ENCODE data around the gene SSU72.
A peak's percentile ranks its signal among the peaks of the same experiment; 100 is the strongest.
"Not testable (repeated sequence)": the region's sequence is repeated elsewhere in the genome, so short reads cannot be mapped to it uniquely, and the experiment has no call there.

Gene SSU72

DNA sequence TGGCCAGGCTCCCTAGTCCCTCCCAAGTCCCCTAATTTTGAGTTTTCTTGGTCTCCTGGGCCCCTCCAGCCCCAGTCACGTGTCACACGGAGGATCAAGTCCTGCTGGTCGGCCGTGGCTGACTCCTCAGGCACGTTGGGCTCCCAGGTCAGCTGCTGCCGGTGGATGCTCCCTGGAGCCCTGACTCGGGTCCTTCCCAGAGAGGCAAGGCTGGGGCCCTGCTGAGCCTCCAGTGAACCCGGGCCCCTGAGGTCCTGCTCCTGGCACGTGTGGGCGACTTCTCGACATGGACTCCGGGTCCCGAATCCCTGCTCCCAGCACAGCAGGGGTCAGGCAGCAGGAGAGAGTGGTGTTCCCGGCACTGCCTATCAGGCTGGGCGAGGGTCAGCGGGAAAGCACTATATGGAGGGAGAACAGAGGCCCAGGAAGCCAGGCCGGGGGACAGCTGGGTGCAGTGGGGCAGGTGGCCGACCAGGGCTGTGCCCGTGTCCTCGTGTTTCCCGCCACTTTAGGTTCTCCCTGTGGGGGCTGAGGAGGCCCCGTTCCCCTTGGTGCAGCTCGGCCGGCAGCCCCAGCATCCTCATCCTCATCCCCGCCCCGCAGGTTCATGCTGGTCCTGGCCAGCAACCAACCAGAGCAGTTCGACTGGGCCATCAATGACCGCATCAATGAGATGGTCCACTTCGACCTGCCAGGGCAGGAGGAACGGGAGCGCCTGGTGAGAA lies 47.4 kb downstream of the SSU72 start:
- DNase-seq (ENCODE audit: low read depth) = no peak

DNA sequence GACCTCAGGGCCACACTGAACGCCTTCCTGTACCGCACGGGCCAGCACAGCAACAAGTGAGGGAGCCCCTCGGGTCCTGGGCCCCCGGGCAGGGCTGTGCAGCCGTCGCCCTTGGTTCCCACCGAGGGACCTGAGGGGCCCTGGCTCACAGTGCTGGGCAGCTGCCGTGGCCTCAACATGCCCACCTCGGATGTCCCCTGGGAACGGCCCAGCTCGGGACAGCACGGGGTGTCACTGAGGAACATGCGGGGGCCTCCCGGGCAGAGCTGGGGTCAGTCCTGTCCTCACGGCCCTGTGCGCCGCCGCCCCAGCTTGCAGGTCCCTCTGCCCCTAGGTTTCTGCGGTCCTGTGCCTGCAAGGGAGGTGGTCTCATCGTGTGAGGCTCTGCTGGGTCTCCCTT lies 48.2 kb downstream of the SSU72 start:
- not testable (repeated sequence) for DNase-seq (ENCODE audit: low read depth)

DNA sequence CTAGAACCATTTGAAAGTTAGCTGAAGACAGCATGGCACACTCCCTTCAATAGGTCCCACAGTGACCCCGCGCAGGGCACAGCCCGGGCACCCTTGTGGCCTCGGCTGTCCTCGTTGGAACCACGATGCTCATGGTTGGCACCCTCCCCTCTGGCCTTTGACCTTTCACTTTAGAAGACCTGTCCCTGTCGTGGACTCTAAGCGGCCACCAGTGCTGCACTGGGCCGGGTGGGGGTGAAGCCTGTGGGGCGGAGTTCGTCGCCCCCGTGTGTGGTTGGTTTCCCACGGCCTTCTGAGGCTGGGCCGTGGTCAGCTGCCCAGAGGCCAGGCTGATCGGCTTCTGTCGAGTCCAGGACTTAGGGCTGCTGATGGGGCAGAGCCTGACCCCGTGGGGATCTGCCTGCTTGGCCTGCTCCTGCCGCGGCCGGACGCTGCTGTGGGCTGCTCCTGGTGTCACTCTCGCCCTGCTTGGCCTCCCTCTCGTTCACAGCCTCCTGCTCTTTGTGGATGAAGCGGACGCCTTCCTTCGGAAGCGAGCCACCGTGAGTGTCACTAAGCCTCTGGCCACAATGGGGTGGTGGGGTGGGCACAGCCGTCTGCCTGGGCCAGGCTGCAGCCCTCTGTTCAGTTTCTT lies 49.8 kb downstream of the SSU72 start:
- DNase-seq (ENCODE audit: low read depth) = not testable (repeated sequence)

DNA sequence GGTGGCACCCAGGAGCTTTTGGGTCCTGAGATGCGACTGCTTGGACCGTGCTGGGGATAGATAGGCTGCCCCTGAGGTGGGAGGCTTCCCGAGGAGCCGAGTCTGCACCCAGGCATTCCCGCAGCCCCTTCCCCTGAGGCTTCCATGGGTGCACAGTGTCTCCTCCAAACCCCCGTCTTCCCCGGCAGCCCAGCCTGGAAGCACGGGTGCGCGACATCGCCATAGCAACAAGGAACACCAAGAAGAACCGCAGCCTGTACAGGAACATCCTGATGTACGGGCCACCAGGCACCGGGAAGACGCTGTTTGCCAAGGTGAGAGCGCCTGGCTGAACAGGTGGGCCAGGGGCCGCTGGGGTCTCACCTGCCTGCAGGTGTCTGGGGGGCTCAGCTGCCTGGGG lies 51.0 kb downstream of the SSU72 start:
- not testable (repeated sequence) for DNase-seq (ENCODE audit: low read depth)

DNA sequence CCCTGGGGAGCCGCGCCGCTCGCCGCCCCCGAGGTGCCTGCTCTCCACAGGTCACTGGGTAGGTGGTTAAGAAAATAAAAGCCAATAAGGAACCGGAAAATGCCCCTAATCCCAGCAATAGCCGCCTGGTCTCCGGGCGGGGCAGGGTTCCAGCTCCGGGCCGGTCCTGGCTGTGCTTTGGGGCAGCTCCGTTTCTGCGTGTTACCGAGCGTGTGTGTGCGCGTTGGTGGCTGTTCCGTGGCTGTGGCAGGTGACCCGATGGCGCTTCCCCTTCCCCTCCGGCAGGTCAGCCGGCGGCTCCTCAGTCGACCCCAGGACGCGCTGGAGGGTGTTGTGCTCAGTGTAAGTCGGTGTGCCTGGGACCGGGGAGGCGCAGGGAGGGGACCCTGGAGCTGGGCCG lies 51.4 kb downstream of the SSU72 start:
- not testable (repeated sequence) for DNase-seq (ENCODE audit: low read depth)

DNA sequence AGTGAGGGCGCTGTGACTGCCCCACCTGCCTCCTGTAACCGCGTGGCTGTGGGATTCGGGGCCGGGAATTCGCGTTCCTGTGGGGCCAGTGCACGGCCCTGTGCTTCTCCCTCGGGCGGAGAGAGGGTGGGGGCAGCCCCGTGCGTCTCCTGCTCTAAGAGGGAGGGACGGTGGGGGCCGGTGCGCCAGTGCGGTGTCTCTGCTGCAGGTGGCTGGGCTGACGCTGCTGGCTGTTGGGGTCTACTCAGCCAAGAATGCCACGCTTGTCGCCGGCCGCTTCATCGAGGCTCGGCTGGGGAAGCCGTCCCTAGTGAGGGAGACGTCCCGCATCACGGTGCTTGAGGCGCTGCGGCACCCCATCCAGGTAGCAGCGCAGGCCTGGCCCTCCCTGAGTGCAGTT lies 52.1 kb downstream of the SSU72 start:
- not testable (repeated sequence) for DNase-seq (ENCODE audit: low read depth)

DNA sequence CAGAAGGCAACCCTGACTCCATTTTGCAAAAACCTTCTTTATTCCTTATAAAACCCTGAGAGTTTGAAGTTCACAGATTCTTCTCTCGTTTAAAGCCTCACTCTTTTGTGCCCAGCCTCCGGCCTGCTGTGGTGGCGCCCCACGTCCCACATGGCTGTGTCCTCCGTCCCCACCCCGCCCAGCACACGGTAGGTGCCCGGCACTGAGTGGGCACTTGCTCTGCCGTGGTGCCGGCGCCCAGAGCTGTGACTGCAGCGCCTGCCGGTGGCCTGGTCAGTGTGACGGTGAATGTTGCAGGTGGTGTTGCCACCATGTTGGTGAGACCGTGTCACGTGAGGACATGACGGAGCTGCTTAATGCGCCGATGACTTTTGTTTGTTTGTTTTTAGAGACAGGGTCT lies 53.3 kb downstream of the SSU72 start:
- DNase-seq (ENCODE audit: low read depth) = no peak

DNA sequence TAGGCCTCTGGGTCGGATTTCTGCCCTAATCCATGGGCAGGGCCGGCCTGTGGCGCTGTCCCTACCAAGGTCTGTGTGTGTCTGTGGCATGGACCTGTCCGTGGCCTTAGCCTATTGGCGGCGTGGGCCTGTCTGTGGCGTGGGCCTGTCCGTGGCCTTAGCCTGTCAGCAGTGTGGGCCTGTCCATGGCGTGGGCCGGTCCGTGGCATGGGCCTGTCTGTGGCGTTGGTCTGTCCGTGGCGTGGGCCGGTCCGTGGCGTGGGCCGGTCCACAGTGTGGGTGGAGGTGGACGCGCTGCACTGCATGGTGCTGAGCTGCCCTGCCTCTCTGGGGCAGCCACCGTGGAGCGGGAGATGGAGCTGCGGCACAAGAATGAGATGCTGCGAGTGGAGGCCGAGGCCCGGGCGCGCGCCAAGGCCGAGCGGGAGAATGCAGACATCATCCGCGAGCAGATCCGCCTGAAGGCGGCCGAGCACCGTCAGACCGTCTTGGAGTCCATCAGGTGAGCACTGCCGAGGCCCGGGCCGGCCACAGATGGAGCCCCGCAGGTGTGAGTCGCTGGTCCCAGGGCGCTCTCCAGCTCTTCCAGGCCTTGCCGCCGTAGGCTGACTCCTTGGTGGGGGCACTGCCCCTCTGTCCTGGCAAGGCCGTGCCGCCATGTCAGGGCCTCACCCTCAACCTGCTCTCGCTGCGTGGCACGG lies 54.7 kb downstream of the SSU72 start:
- not testable (repeated sequence) for DNase-seq (ENCODE audit: low read depth)

DNA sequence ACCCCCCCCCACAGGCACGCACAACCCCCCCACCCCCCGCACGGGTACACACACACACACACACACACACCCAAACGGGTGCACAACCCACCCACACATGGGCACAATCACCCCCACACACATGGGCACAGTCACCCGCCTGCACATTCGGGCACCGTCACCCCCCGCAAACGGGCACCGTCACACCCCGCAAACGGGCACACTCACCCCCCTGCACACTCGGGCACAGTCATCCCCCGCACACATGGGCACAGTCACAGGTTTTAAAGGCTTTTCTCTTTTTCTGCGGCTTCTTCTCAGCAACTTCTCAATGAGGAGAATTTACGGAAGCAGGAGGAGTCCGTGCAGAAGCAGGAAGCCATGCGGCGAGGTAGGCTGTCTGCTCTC lies 56.0 kb downstream of the SSU72 start:
- not testable (repeated sequence) for DNase-seq (ENCODE audit: low read depth)

DNA sequence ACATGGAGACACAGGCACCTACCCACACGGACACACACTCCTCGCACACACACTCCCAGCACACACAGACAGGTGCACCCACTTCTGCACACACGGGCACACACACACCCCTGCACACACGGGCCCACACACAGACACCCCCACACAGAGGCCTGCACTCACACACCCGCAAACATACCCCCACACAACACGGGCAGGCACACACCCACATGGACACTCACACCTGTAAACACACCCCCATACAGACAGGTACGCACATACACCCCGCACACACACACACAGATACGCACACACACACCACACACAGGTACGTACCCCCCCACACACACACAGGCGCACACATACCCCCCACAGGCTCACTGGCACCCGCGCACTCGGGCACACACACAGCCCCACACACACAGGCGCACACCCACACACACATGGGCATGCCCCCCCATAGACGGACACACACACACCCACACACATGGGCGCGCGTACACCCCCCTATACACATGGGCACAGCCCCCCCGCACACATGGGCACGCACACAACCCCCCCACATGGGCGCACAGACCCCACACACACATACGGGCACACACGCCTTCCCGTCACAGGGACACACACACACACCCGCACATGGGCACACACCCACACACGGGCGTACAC lies 56.6 kb downstream of the SSU72 start:
- no peak for DNase-seq (ENCODE audit: low read depth)

DNA sequence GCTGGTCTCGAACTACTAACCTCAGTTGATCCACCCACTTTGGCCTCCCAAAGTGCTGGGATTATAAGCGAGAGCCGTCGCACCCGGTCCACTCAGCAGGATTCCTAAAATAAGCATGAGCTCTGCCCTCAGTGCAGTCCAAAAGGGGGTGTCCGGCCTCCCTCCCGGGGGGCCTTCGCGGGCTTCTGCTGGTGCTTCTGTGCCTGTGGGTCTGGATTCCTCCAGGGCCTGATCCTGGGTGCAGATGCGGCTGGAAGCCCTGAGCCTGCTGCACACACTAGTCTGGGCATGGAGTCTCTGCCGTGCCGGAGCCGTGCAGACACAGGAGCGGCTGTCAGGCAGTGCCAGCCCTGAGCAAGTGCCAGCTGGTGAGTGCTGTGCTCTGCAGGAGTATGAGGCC lies 57.7 kb downstream of the SSU72 start:
- not testable (repeated sequence) for DNase-seq (ENCODE audit: low read depth)

DNA sequence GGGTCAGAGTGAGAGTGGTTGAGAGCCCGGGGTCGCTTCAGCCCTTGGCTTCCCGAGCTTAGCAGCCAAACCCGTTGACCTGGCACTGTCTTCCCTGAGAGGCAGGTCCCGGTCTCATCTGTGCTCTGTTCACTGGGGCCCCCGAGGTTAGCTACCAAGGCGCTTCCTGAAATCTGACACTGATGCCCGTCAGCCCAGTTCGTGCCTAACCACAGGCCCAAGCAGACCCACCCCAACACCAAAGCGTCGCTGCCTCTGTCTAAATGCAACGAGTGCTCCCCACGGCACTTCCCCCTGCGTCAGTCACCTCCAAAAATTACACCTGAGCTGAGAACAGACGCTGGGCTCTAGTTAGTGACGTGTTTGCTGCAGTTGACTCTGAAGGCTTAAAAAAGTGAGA lies 60.3 kb downstream of the SSU72 start:
- DNase-seq (ENCODE audit: low read depth) = not testable (repeated sequence)

DNA sequence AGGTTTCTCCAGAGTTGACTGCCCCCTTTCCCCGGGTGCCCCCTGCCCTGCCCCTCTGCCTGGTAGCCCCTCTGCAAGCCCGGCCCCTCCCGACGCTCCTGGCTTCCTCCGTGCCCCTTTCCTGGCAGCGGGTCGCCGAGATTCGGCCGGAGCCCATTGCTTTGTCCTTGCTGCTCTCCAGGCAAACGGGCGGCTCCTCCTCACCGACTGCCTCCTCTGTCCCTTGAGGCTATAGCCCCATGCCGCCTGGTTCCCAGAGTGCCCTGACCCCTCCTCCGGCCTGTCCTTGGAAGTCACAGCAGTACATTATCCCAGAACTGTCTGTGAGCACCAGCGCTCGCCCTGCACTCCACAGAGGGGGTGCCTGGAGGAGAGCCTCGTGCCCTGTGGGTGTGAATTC lies 61.0 kb downstream of the SSU72 start:
- DNase-seq (ENCODE audit: low read depth) = not testable (repeated sequence)

DNA sequence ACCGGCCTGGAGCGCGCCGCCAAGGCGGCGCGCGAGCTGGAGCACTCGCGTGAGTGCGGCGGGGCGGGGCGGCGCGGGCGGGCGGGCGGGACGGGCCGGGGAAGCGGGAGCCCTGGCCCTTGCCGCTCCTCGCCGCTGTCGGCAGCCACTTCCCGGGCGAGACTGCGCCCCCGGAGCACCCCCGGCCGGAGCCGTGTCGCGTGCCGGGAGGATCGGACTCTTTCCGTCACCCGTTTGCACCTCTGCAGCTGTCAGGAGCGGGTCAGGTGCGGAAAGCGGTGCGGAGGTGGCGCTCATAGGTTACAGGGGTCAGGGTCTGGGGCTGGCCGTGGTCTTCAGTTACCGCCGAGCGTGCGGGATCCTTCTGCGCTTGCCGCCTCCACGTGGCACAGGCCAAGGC lies 62.2 kb downstream of the SSU72 start:
- DNase-seq (ENCODE audit: low read depth) = not testable (repeated sequence)

DNA sequence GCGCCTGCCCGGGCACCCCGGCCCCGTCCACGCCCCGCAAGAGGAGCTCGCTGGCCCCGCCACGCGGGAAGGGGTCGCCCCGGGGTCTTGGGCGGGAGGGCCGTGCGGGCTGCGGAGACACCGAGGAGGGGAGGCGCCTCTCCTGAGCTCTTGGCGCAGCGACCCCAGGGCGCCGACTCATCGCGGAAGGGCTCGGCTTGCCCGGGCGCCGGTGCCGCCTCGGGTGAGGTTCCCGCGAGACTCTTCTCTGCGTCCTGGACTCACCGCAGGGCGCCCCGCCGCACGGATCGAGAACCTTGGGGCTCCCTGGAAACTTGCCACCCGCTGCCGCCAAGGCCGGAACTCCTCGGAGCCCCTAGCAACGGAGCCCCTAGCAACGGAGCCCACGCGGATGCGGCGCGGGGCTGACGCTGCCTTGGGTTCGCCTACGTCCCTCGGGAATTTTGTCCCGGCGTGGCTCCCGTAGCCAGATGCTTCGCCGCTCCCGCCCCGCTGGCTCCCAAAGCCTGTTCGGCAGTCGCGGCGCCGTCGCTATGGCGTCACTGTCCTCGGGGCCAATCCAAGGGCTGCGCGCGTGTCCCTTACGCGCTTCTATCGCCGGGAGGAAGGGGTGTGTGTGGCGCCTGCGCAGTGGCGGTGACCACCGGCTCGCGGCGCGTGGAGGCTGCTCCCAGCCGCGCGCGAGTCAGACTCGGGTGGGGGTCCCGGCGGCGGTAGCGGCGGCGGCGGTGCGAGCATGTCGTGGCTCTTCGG lies 63.0 kb downstream of the SSU72 start, which contains the start of gene ATAD3A:
TSS of gene ATAD3A (plus strand) at position 630 of the 753 bp plus-strand sequence. CDS start at position 737, 107 bp downstream.
- peak; percentile 91 for DNase-seq (ENCODE audit: low read depth)

DNA sequence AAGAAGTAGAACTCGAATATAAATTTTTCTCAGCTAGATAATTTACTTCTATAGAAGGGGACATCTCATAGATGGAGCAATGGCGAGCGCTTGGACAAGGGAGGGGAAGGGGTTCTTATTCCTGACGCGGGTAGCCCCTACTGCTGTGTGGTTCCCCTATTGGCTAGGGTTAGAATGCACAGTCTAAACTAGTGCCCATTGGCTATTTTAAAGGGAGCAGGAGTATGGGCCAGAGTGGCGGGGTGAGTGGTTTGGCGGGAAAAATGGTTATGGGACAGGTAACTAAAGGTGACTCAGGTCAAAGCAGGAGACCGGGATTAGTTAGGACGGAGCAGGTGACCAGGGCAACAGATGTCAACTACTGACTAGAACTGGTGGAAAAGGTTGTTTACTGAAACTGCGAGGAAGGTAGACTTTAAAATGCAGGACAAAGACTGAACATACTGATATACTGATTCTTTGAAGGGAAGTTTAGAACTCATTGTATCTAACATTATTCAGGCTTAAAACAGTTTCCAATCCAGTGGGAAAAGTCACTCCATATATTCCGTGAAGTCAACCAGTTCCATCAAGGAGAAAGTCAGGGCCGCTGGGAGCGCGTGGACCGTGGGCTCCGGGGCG lies 63.6 kb downstream of the SSU72 start:
- no peak for DNase-seq (ENCODE audit: low read depth)

DNA sequence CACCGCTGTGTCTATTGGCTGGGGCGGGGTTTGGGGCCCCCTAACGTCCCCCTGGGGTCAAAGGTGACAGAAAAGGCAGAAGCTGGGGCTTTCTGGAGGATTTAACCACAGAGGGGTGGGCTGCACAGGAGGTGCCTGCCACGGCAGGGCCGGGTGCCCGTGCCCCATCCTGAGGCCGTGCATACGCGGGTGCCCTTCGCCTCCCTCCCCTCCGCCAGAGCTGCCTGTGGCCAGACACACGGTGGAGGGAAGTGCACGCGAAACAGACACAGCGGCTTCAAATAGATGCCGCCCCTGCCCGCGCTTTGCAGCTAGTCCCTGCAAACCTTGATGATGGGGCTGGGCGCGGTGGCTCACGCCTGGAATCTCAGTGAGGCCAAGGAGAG lies 65.2 kb downstream of the SSU72 start:
- not testable (repeated sequence) for DNase-seq (ENCODE audit: low read depth)

DNA sequence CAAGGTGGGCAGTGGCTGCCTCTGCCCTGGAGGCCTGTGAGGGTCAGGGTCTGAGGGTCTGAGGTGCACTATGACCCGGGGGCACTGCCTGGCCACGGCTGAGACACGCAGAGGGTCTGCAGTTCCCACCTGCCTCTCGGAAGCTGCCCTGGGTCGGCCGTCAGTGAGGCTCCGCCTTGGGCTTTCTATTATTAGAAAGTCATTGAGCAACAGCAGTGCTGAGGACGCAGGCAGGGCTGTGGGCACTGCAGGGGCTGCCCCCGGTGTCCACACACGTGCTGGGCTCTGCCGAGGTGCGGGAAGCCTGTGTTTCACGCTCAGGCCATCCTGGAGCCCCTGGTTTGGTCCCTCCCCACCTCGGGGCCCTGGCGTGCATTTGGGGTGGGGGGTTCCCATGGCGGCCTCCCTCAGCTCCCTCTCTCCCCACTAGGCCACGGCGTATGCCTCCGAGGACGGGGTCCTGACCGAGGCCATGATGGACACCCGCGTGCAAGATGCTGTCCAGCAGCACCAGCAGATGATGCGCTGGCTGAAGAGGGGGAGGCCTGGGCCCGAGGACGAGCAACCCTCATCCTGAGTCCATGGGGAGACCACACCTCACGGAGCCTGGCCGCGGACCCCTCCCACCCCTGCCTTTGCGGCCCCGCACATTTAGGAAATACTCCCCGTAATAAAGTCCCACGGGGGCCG lies 65.7 kb downstream of the SSU72 start:
- DNase-seq (ENCODE audit: low read depth) = not testable (repeated sequence)

DNA sequence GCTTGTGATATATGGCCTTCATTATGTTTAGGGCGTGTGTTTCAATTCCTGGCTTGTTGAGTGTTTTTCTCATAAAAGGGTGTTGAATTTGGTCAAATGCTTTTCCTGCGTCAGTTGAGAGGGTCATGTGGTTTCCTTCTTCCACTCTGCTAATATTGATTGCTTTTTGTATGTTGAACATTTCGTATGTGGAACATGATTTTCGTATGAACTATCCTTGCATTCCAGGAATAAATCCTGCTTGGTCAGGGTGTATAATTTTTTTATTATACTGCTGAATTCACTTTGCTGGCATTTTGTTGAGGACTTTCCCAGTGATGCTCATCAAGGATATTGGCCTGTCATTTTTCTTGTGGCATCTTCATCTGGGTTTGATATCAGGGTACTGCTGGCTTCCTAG lies 67.4 kb downstream of the SSU72 start:
- no peak for DNase-seq (ENCODE audit: low read depth)

DNA sequence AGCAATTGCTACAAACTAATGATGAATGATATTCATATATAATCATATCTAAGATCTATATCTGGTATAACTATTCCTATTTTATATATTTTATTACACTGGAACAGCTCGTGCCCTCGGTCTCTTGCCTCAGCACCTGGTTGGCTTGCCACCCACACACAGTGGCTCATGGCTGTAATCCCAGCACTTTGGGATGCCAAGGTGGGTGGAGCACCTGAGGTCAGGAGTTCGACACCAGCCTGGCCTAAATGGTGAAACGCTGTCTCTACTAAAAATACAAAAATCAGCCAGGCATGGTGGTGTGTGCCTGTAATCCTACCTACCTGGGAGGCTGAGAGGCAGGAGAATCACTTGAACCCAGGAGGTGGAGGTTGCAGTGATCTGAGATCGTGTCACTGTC lies 68.9 kb downstream of the SSU72 start:
- DNase-seq (ENCODE audit: low read depth) = not testable (repeated sequence)

DNA sequence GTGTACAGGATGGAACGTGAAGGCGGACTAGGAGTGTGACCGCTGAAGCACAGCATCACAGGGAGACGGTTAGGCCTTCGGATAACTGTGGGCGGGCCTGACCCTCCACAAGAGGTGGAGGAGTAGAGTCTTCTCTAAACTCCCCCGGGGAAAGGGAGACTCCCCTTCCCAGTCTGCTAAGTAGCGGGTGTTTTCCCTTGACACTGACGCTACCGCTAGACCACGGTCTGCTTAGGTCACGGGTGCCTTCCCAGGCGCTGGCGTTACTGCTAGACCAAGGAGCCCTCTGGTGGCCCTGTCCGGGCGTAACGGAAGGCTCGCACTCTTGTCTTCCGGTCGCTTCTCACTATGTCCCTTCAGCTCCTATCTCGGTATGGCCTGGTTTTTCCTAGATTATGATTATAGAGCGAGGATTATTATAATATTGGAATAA lies 69.3 kb downstream of the SSU72 start:
- not testable (repeated sequence) for DNase-seq (ENCODE audit: low read depth)

Data from stimulated activated CD8-positive, alpha-beta memory T cell treated with anti-CD3 and anti-CD28 coated beads, Interleukin-7, amount 100 ng/mL, for 24 hours (primary cell).